ENCODE results near the gene PRKN.

Gene PRKN

DNA sequence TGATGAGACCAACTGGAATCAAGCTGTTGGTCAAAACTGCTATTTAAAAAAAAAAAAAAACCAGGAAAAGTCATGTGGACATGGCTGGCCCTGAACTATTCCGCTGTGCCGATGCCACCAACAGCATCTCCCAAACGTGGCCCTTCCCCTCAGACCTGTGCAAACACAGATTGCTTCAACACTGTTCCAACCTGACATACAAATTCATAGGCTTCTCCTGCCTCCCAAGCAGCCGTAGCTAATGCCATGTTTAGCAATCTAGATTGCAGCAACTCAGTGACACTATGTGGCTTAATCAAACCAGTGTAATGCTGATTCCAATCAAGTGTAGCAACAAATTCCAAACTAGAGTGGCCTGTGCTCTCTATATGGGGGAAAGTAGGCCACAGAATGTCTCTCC, 16.2 kb downstream of the PRKN start:
- no peak for DNase-seq

DNA sequence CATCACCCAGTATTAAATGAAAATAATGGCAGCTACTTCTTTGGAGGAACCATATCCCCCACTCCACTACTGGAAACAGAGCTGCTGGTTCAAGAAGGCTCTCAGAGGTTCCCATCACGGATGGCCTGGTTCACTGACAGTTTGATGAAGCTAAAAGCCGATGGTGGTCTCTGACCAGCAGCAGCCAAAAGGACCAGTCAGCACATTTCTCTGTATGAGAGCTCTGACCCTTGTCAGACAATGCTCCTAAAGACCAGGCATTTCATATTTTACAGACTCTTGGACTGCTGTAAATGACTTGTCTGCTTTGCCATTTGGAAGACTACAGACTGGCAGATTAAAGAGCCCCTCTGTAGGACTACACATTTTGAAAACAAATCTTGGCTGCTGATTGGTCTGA, 16.6 kb downstream of the PRKN start:
- no peak for DNase-seq

DNA sequence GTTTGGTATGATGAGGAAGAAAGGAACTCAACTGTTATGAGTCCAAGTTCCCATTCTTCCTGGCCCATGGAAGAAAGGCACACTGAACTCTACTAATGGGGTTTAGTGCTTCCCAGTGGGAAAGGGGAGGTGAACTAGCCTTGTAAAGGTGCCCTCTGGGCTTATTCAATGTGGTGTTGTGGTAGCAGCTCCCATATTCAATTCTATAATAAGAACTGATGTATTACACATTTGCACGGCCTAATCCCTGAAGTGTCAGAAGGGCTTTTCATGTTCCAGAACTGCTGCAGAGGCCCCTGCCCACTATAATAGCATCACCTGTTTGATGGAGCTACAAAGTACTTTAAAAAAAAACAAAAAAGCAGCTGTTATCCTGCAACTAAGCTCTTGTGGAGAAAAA, 17.1 kb downstream of the PRKN start:
- no peak for DNase-seq

DNA sequence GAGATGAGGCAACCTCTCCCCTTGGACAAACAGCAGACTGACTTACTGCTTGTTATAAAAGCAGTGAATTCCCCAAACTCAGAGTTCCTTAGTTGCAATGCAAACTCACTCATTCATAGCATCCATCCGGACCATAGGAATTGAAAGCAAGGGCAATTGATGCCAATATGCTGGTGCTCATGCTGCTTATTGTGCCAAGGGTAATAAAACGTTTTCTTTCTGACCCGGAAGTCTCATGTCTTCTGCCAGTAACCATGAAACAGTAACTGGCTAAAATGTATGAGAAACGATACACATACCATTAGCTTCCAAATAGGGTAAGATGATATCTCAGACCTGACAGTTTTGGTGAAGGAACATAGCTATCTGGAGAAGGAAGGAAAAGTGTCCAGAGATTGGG, 18.1 kb downstream of the PRKN start:
- no peak for DNase-seq

DNA sequence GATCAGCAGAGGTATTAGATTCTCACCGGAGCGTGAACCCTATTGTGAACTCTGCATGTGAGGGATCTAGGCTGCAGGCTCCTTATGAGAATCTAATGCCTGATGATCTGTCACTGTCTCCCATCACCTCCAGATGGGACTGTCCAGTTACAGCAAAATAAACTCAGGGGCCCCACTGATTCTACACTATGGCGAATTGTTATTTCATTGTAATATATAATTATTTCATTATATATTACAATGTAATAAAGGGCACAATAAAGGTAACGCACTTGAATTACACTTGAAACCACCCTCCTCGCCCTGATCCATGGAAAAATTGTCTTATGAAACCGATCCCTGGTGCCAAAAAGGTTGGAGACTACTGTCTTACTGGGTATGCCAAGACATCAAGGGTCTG, 18.6 kb downstream of the PRKN start:
- no peak for DNase-seq

DNA sequence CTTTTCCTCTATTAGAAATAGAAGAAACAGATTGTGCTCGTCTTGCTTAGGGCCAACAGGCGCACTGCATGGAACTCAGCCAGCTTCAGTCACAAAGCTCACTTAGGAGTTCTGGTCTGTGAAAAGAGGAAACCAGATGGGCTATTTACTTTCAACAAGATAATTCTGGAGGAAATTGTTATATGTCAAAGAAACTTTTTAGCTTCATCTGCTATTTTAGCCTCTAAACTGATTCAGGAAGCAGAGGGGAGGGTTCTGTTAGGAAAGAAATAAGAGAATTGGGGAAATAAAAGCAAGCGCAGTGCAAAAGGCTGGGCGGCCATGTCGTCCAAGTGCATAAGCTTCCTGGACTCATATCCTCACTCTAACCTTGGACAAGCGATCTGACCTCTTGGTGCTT, 21.3 kb downstream of the PRKN start:
- DNase-seq = peak in 32 of 51 donors; percentile 1 to 59 (median 38)

DNA sequence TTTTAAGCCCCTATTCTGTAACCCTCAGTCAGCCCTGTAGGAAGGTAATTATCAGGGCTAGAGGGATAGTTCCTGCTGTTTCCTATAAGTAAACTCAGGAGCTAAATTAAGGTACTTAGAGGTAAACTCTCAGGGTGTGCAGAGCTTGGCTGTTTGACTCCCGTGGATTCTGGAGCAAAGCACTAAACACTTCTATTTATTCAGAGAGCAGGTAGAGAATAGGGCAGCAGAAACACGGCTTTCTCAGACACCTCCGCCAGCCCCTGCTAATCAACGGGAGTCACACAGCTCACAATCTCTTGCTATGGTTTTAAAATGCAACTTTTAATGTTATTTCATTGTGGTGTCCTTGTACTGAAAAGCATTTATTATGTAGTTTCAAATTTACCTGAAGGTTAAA, 21.8 kb downstream of the PRKN start:
- no peak for DNase-seq

DNA sequence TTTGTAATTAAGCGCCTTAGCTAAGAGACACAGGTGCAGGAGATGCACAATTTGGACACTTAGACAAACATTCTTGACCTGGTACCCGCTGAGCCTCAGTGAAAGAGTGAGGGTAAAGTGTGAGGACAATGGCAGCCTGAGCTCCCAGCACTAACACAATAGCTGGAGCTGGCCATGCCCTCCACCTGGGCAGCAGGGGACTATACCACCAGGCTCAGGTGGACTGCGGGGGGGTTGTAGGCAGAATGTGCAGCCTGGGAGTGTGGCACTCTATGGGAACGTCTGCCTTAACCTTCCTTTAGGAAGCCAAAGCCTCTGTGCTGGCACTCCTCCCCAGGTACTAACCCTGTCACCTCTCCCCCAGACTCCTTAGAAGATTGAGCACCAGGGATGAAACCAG, 23.6 kb downstream of the PRKN start:
- no peak for DNase-seq

DNA sequence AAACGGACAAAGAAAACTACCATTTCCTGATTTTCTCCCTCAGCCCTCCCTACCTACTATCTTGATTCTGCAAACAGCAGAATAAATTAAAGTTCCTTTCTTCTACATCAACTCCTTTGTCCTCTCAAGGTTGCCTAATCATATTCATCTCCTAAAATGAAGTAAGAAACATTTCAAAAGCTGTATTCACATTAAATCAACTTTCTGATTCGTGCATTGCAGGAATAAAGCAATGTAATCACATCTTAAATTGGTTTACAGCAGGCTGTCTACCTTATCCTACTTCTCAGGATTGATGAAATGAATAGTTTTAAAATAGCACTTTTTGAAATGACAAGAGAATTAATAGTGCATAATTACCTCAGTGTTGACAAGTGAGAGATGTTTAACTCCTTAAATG, 25.1 kb downstream of the PRKN start:
- DNase-seq = no peak

DNA sequence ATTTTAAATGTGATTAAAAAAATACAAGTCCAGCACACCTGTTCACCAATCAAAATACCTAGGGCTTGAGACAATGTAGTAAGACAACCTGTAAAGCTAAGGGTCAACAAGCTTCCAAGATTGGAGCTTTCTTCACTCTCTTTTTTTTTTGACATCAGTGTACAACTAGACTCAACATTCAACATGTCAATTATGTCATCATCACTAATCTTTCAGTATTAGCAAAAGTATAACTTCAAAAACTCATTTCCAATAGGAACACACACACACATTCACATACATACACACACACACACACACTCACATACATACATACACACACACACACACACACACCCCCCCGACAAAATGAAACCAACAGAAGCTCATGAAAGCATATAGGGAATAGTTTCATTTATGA, 26.0 kb downstream of the PRKN start:
- DNase-seq = no peak

DNA sequence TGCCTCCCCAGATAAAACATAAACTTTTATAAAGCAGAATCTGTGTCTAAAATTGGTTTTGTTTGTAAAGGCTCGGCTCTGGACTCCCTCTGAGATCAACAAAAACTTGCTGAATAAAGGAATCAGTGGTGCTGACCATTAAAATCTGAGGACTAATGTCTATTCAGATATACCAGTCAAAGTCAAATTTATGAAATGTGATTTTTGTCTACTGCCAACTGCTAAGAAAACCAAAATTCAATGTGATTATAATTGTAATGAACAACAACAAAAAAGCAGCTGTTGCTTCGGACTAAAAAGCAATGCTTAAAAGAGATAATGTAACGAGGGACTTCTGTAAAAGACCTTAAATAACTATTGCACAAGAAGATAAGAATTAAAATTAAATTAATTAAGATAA, 26.6 kb downstream of the PRKN start:
- DNase-seq = no peak

DNA sequence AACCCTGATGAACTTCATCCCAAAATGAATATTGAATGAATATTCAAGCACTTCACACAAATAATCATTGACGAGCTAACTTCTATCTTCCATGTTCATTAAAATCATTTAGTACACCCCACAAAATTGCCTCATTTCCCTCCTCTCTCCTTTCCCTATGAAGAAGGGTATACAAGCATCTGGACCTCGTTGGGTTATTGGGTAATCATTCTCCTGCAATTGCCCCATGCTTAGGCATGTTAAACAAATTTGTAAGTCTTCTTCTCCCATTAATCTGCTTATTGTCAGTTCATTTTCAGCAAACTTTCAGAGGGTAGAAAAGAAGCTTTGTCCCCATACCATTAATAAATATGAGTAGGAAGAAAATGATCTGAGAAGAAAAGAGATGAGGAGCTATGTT, 27.6 kb downstream of the PRKN start:
- DNase-seq = no peak

DNA sequence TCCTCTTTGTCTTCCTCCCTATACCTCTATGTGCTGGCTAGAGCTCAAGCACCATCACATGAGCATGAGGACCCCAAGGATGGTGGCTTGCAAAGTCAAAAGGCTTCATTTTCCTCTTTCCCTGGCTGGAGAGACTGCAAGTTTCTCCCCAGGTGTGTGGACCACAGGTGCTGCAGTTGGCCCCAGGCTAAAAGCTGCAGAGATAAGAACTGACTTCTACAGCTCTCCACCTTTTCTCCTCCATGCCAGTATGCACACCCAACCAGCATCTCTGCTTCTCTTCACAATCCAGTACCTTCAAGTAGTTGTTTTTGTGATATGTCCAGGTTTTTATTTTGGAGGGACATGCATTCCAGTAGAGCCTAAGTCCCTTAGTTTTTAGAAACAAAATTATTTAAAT, 29.1 kb downstream of the PRKN start:
- DNase-seq = no peak

DNA sequence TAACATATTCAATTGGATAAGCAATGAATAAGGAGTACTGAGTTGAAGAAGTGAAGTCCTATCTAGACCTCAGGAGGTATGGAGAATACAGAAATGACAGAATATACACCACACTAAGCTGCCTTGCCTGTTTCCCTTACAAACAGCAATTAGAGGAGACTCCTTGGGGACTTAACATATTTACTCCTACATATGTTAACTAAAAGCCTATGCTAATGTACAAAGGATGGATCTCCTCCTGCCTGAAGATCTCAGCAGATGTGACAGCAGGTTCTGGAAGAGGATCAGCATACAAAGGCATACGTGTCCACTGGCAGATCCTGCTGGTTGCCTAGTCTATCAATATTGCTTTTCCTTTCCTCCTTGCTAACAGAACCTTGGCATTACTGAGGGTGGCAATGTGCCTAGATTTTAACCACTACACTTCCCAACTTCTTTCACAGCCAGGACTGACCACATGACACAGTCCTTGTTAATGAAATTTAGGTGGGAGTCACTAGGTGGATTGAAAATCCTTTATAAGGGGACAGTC, 29.6 kb downstream of the PRKN start:
- no peak for DNase-seq

DNA sequence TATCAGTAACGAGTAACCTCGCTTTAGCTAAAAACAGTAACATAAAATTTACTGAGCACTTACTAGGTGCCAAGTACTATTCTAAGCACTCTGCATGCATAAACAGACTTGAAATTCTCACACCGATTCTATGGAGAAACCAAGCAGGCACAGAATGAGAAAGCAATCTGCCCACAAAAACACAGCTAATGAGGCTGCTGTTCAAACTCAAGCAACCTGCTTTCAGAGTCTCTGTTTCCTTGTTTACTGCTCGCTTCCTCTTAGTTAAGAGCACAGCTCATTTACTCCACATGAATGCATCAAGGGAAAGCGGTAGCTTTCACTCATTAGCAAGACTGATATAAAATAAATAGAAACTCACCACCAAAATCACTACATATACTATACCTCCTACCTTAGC, 37.4 kb downstream of the PRKN start:
- no peak for DNase-seq

DNA sequence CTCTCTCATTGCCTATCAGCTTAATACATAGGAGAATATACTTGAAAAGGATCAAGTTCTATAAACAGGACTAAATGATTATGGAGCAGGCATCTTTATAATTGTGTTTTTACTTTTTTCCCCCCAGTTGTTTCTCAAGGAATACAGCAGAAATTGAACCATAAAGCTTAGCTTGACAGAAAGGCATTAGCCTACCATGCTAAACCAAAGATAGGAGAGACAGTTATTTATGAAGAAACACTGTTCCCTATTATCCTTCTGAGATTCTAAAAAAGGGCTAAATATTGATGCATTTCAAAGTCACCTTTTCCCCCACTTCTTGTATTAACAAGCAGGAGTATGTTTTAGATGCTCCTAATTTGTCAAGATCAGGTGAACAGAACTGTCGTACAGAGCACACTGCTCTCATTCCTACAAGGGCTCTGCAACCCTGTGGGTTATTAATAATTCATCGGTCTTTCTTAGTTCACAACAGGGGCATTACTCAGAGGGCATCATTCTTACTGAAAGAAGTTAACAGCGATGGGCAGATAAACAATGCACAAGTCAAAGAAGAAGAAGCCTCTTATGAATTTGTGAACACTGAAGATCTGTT, 38.7 kb downstream of the PRKN start:
- DNase-seq = no peak

DNA sequence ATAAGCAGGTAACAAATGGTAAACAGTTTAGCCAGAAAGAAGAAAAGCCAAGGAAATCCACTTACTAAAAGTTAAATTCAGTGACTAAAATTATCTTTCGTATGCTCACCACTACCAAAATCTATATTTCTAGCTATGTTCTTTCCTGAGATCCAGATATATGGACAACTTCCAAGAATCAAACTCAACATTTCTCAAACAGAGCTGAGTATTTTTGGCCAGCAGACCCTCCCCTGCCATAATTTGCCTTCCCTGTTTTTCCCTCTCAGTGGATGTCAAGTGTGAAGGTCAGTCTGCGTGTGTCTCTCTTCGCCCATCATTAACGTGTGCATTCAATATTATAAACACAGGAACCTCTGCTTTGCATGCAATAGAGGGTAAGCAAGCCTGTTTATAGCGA, 42.0 kb downstream of the PRKN start:
- DNase-seq = no peak

DNA sequence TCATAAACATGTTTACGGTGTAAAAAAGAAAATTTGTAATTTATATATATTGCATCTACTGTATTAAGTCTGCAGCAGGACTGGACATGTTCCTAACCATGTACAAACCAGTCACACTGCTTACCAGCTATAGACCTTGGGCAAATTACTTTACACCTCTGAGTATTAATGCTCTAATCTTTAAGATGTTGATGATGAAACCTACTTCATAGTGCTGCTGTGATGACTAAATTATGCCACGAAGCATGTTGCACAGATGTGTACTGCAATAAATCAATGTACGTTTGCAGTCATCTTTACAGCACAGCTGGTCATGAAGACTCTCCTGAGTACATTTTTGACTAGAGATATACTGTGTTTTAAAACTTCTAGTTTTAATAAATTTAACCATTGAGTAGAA, 42.6 kb downstream of the PRKN start:
- no peak for DNase-seq

DNA sequence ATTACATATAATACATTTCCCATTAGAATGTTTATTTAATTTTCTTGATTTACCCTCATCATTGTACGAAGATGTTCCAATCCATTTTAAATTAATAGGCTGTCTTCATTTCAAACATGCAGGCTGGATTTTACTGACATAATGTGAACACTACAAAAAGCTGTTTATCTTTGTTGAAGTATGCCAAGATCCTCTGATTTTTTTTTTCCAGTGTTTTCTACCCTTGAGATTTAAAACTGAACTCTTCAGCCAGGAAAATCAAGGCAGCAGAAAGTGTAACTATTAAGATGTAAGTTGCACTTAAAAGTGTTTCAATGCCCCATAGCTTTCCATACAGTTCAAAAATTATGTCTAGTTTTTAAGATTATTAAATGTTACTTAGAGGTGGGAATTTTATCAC, 43.5 kb downstream of the PRKN start:
- DNase-seq = no peak

DNA sequence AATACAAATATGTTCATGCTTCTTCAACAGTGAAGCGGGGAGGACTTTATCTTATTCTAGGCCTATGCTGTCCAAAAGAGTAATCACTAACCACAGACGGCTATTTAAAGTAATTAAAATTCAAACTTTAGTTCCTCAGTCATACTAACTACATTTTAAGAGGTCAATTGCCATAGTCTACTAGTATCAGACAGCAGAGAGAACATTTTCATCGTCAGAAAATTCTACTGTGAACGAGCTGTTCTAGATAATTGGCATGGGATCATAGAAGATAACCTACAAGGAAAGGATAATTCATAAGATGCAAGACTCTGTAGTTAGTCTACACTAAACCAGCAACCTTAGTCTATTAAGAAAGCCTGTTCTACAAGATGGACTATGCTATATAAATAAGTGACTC, 44.4 kb downstream of the PRKN start:
- DNase-seq = no peak

DNA sequence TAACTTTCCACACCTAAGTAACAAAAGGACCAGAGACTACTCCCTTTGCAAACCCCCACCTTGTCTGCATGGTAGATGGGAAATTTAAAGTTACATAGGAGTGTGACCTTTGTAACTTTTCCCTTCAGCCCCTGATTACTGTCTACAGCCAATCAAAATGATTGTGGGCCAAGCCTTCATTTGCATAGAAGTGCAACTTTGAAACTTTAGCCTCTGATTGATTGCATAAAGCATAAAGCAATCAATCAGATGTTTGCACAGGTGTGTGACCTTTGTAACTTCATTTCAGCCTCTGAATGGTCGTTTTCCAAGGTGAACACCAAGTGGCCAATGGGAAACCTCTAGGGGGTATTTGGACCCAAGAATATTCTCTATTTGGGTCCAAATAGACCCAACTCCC, 46.1 kb downstream of the PRKN start:
- DNase-seq = no peak

DNA sequence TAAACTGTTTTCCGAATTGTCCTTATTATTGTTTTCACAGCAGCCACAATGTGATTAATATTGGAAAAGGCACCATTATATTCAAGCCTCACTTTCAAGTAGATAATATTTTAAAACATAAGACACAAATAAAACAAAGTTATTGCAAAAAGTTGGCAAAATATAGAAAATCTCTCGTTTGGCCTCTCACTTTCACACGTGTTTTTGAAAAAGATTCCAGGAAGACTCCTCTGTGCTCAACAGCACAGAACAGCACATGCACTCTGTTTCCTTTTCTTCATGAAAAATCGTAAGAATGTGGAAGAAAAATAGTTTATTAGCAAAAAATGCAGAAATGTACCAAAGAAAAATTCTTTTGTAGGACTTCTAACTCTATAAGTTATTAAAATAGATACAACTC, 46.7 kb downstream of the PRKN start:
- no peak for DNase-seq

DNA sequence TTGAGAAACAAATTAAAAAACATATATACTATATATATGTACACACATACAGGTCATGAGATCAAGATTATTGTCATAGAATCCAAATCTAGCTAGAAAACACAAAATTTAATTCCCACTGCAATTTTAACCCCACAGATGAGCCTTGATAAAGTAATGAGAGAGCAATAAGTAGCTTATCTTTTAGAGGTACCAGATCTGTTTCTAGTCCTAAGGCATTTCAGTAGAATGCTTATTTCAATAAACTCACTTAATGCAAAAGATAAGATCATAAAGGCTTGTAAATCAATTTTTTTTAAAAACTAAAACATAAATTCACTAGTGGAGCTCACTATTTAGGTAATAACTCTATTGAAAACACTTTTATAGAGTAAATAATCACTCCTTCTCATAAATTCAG, 47.2 kb downstream of the PRKN start:
- no peak for DNase-seq

DNA sequence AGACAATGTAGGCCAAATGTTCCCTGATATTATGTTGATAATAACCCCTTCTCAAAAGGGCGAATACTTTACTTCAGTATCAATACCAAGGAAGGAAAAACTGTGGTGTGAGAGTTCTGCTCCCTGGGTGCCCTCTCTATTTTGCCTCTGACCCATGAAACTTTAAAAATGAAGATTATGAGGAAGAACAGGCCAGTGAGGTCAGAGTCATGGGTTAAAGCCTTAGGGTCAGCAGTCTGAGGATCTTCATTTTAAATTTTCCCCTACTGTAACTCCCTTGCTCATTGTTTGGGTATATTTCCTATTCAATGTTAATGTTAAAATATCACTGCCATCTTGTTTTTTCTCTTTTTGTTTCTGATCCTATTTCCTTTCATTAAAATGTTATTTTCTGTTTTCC, 47.9 kb downstream of the PRKN start:
- no peak for DNase-seq

All from hypothalamus (tissue), 51 donors.